ENCODE measurements around the gene MATR3. TPM values are rescaled to one million over a fixed set of nuclear protein-coding genes. Genes with fewer than 3 reads are reported as not detected.
A peak's percentile ranks its signal among the peaks of the same experiment; 100 is the strongest.

Gene MATR3
- total RNA-seq, 2 experiments from 2014 or later: 376 to 401 TPM

DNA sequence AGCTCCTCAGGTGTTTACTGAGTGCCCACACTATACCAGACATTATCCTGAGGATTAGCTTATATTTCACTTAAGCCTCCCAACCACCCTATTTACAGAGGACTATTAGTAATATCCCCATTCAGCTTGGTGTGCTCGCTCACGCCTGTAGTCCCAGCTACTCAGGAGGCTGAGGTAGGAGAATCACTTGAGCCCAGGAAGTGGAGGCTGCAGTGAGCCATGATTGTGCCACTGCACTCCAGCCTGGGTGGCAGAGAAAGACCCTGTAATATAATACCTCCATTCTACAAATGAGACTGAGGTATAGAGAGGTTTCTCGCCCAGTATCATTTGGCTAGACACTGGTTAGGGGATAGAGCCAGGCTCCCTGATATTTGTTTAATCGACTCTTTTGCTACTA, 18.0 kb upstream of the MATR3 start:
- TF ChIP-seq, protein P1, sequence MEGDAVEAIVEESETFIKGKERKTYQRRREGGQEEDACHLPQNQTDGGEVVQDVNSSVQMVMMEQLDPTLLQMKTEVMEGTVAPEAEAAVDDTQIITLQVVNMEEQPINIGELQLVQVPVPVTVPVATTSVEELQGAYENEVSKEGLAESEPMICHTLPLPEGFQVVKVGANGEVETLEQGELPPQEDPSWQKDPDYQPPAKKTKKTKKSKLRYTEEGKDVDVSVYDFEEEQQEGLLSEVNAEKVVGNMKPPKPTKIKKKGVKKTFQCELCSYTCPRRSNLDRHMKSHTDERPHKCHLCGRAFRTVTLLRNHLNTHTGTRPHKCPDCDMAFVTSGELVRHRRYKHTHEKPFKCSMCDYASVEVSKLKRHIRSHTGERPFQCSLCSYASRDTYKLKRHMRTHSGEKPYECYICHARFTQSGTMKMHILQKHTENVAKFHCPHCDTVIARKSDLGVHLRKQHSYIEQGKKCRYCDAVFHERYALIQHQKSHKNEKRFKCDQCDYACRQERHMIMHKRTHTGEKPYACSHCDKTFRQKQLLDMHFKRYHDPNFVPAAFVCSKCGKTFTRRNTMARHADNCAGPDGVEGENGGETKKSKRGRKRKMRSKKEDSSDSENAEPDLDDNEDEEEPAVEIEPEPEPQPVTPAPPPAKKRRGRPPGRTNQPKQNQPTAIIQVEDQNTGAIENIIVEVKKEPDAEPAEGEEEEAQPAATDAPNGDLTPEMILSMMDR (IDR thresholded peaks at IDR 0.05): no peak
- H3K9me3 ChIP-seq (ENCODE audit: control insufficient read depth in 1 of 2, insufficient read depth in 1 of 2, low read length in 2 of 2): no peaks in the 10 kb centered on the region
- H3K27me3 ChIP-seq (ENCODE audit: control insufficient read depth in 1 of 2, insufficient read depth in 2 of 2, low read length in 2 of 2): no peaks in the 10 kb centered on the region
- peaks cover 28% of the 10 kb centered on the region for H3K36me3 ChIP-seq (ENCODE audit: insufficient read depth, low read length)
- no peaks in the 10 kb centered on the region for H3K9me3 Mint-ChIP-seq
- intact Hi-C loops (cut with DNase I, micrococcal nuclease): loop anchor here in 1 of 2 experiments (10.0 kb wide), 1 partner anchor 941 kb away; the partner anchor contains the start of genes CDC25C and FAM53C
- peak overlapping the region; percentile 28 for H3K27ac Mint-ChIP-seq
- H3K4me3 Mint-ChIP-seq: peak overlapping the region; percentile 76
- DNase-seq (no peak), ATAC-seq (ENCODE audit: poor library complexity) (no peak)
- no peaks in the 10 kb centered on the region for H3K27me3 Mint-ChIP-seq
- H3K27ac ChIP-seq (ENCODE audit: low read depth in 1 of 2, low read length in 2 of 2): no peak overlapping the region
- peaks cover 46% of the 10 kb centered on the region for H3K4me1 ChIP-seq (ENCODE audit: insufficient read depth, low read length)
- peaks cover 28% of the 10 kb centered on the region for H3K36me3 Mint-ChIP-seq (ENCODE audit: low read depth)
- ChIA-PET CTCF (interaction anchor here (2.7 kb wide), 1 partner anchor 18 kb away, joined by 8 read pairs; the partner anchor contains the start of gene MATR3), POLR2A (interaction anchor here (3.2 kb wide), 1 partner anchor 18 kb away, joined by 27 read pairs; the partner anchor contains the start of gene MATR3)
- no peak overlapping the region for H3K4me3 ChIP-seq (ENCODE audit: low read length)
- peaks cover 50% of the 10 kb centered on the region for H3K4me1 Mint-ChIP-seq (ENCODE audit: low read depth)

DNA sequence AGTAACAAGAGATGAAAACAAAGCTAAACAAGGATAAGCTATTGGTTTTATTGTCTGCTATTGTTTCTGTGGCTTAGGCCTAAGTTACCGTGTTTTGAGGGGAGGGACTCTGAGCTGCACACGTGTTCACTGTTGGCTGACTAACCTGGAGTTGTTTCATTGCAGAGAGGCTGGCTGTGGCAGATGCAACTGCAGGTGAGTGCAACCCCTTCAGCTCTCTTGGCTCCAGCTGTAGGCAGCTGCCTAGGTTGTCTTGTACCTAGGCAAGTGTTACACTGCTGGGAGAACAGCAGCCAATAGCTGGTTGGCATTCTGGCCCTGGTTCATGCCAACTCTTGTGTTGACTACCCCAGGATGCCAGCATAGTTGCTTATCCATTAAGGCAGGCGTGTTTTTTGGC, 17.6 kb upstream of the MATR3 start:
- no peaks in the 10 kb centered on the region for H3K9me3 ChIP-seq (ENCODE audit: control insufficient read depth in 1 of 2, insufficient read depth in 1 of 2, low read length in 2 of 2)
- no peaks in the 10 kb centered on the region for H3K27me3 ChIP-seq (ENCODE audit: control insufficient read depth in 1 of 2, insufficient read depth in 2 of 2, low read length in 2 of 2)
- intact Hi-C loops (cut with DNase I, micrococcal nuclease): loop anchor here in 1 of 2 experiments (10.0 kb wide), 1 partner anchor 941 kb away; the partner anchor contains the start of genes CDC25C and FAM53C
- ChIA-PET CTCF (interaction anchor here (2.7 kb wide), 1 partner anchor 18 kb away, joined by 8 read pairs; the partner anchor contains the start of gene MATR3), POLR2A (interaction anchor here (0.6 to 3.2 kb wide), 3 partner anchors 18 to 299 kb away, joined by 3 to 27 read pairs (median 7); partner anchors contain the start of gene MATR3)
- H3K4me3 ChIP-seq (ENCODE audit: low read length): no peak overlapping the region
- peaks cover 46% of the 10 kb centered on the region for H3K4me1 ChIP-seq (ENCODE audit: insufficient read depth, low read length)
- H3K27ac ChIP-seq (ENCODE audit: low read depth in 1 of 2, low read length in 2 of 2): no peak overlapping the region
- H3K4me1 Mint-ChIP-seq (ENCODE audit: low read depth): peaks cover 50% of the 10 kb centered on the region
- DNase-seq: peak in 2 of 14 experiments; percentile 29 to 42
- H3K36me3 ChIP-seq (ENCODE audit: insufficient read depth, low read length): peaks cover 29% of the 10 kb centered on the region
- peak overlapping the region; percentile 28 for H3K27ac Mint-ChIP-seq
- TF ChIP-seq, protein P1 (IDR thresholded peaks at IDR 0.05): no peak
- peak overlapping the region; percentile 76 for H3K4me3 Mint-ChIP-seq
- peaks cover 32% of the 10 kb centered on the region for H3K36me3 Mint-ChIP-seq (ENCODE audit: low read depth)
- H3K9me3 Mint-ChIP-seq: no peaks in the 10 kb centered on the region
- peak; percentile 24 for ATAC-seq (ENCODE audit: poor library complexity)
- H3K27me3 Mint-ChIP-seq: no peaks in the 10 kb centered on the region

DNA sequence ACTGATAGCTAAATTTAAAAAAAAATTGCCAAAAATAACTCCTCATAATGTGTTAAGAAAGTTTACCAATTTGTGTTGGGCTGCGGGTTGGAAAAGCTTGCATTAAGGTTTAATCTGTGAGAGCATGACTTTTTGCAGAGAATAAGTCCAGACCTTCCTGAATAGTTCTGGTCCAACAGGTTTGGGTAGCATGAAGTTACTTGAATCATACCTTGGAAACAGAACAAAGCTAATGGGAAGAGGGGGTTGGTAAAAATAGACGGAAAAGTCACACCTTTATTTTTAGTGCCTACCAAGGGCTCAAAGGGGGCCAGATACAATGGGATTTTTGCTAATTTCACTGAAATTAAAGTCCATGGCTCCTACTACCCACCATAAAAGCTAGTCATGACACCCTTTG, 17.1 kb upstream of the MATR3 start:
- no peaks in the 10 kb centered on the region for H3K27me3 Mint-ChIP-seq
- Histone ChIP-seq H3K4me1 (ENCODE audit: insufficient read depth, low read length) (peaks cover 46% of the 10 kb centered on the region), H3K27ac (ENCODE audit: low read depth in 1 of 2, low read length in 2 of 2) (no peak overlapping the region), H3K27me3 (ENCODE audit: control insufficient read depth in 1 of 2, insufficient read depth in 2 of 2, low read length in 2 of 2) (no peaks in the 10 kb centered on the region), H3K4me3 (ENCODE audit: low read length) (no peak overlapping the region), H3K9me3 (ENCODE audit: control insufficient read depth in 1 of 2, insufficient read depth in 1 of 2, low read length in 2 of 2) (no peaks in the 10 kb centered on the region), H3K36me3 (ENCODE audit: insufficient read depth, low read length) (peaks cover 29% of the 10 kb centered on the region)
- peaks cover 33% of the 10 kb centered on the region for H3K36me3 Mint-ChIP-seq (ENCODE audit: low read depth)
- intact Hi-C loops (cut with DNase I, micrococcal nuclease): loop anchor here in 1 of 2 experiments (10.0 kb wide), 1 partner anchor 942 kb away; the partner anchor contains the start of genes CDC25C and FAM53C
- TF ChIP-seq, protein P1 (IDR thresholded peaks at IDR 0.05): no peak
- peak overlapping the region; percentile 28 for H3K27ac Mint-ChIP-seq
- ATAC-seq (ENCODE audit: poor library complexity): no peak
- DNase-seq: no peak
- ChIA-PET POLR2A (interaction anchor here (0.6 to 3.2 kb wide), 3 partner anchors 17 to 299 kb away, joined by 3 to 27 read pairs (median 7); partner anchors contain the start of gene MATR3), CTCF (interaction anchor here (2.7 kb wide), 1 partner anchor 18 kb away, joined by 8 read pairs; the partner anchor contains the start of gene MATR3)
- H3K9me3 Mint-ChIP-seq: no peaks in the 10 kb centered on the region
- H3K4me3 Mint-ChIP-seq: peak overlapping the region; percentile 76
- peaks cover 50% of the 10 kb centered on the region for H3K4me1 Mint-ChIP-seq (ENCODE audit: low read depth)
